ENCODE measurements around the gene IL21. TPM values are rescaled to one million over a fixed set of nuclear protein-coding genes. Genes with fewer than 3 reads are reported as not detected.

Gene IL21
- polyA plus RNA-seq, 1 of the 3 experiments (the other 2 are of a cell fraction): not detected

DNA sequence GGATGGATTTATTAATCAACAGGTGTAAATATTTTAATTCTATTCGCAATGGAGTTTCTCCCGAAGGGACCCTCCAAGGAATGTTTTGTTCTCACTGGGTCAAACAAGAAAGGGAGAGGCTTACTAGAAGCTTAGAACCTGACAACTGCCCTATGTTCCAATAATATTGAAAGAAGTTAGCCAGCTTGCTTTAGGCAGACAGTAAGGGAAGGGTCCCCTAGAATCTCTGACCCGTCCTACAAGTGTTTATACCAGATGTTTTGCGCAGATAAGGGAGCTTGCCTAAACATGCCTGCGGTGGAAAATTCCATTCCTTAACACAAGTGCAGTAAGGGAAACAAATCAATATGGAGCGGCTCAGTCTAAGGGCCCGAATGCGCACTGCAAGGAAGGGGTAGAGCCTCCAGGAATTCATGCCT lies 17.7 kb downstream of the IL21 start:
- POLR2A ChIA-PET: no interaction called here
- Histone ChIP-seq H3K4me1 (ENCODE audit: control insufficient read depth in 1 of 2, insufficient read depth in 2 of 2, low read depth in 1 of 2, low read length in 1 of 2) (no peaks in the 10 kb centered on the region; a peak in 1 of 4 replicates), H3K4me3 (ENCODE audit: low read depth in 2 of 2, low read length in 1 of 2) (no peak overlapping the region), H3K9me2 (no peaks in the 10 kb centered on the region), H4K20me1 (ENCODE audit: insufficient read depth) (no peaks in the 10 kb centered on the region), H2AFZ (ENCODE audit: low read depth) (peak overlapping the region; percentile 68), H3K79me2 (ENCODE audit: insufficient read depth) (no peaks in the 10 kb centered on the region), H3K4me2 (0 out of 2 replicates have a peak overlapping the region, but pooled peaks have one; percentile 24), H3K27ac (ENCODE audit: low read depth in 2 of 2, low read length in 1 of 2) (no peak overlapping the region), H3K27me3 (ENCODE audit: insufficient read depth) (no peaks in the 10 kb centered on the region), H3K36me3 (replicated peaks in 1 of 2; ENCODE audit: control insufficient read depth in 1 of 2, insufficient read depth in 2 of 2, low read length in 1 of 2) (no peaks in the 10 kb centered on the region), H3F3A (replicated peaks; ENCODE audit: insufficient read depth) (no peaks in the 10 kb centered on the region), H3K9ac (no peak overlapping the region), H3K9me3 (no peaks in the 10 kb centered on the region)
- TF ChIP-seq SIN3A (IDR thresholded peaks at IDR 0.05; ENCODE audit: borderline replicate concordance, low read depth, low read length): no peak
- no peak for TF ChIP-seq FOSL2 (IDR thresholded peaks at IDR 0.05; ENCODE audit: borderline replicate concordance, low read depth)
- TF ChIP-seq EZH2phosphoT487 (IDR thresholded peaks at IDR 0.05; ENCODE audit: borderline replicate concordance, low read depth): no peak
- DNase-seq: no peak
- CTCF ChIA-PET: interaction anchor here (0.6 to 2.7 kb wide), 19 partner anchors 8 to 327 kb away, joined by 3 to 12 read pairs (median 4); partner anchors contain the start of gene BBS12
- 54% methylated on average over 8 of the region's 8 CpGs for WGBS (ENCODE audit: low lambda C conversion rate)

DNA sequence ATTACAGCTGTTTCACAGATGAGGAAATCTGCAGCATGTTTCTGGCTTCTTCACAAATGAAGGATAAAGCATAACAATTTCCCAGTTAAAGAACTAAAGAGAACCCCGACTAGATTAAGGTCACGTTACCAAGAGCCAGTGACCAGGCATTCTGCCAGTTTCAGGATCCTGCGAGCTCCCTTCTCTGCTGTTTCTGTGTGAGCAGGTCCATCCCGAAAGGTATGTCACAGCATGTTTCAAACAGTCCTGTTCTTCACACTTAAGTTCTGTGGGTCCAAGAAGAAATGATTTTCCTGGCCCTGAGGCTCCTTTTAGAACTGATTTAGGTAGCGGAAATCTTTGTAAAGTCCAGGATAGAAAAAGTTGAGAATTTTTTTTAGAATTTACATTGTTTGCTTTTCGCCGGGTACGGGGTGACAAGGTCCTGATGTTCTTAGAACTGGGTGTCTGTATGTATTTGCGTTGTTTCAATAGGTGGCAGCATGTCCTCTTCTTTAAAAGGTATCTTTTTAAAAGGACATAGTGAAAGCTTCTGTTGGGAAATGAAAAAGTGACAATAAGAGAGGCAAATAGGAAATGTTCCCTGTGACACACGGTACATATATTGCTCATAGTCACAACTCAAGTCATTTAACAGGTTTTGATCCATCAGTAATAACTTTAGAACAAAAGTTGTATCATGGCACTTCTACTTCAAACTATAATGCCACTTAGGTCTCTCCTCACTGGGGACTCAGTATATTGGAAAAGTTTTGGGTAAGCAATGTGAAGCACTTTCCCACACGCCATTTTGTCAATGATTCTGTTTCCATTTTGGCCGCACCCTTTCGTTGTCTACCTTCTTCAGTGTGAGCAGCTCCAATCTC lies 18.4 kb downstream of the IL21 start:
- Histone ChIP-seq H3K4me2 (peak overlapping the region; percentile 24; the same call in 1 of the 2 replicates), H3F3A (replicated peaks; ENCODE audit: insufficient read depth) (no peaks in the 10 kb centered on the region), H3K9ac (no peak overlapping the region; the same call in 1 of the 2 replicates), H3K9me3 (no peaks in the 10 kb centered on the region), H3K36me3 (replicated peaks in 1 of 2; ENCODE audit: control insufficient read depth in 1 of 2, insufficient read depth in 2 of 2, low read length in 1 of 2) (no peaks in the 10 kb centered on the region), H2AFZ (ENCODE audit: low read depth) (peak overlapping the region; percentile 68), H3K79me2 (ENCODE audit: insufficient read depth) (no peaks in the 10 kb centered on the region), H3K27me3 (ENCODE audit: insufficient read depth) (no peaks in the 10 kb centered on the region), H4K20me1 (ENCODE audit: insufficient read depth) (no peaks in the 10 kb centered on the region), H3K27ac (ENCODE audit: low read depth in 2 of 2, low read length in 1 of 2) (no peak overlapping the region), H3K4me3 (ENCODE audit: low read depth in 2 of 2, low read length in 1 of 2) (peak overlapping the region; percentile 18 to 24; a peak in 2 of 4 replicates), H3K4me1 (ENCODE audit: control insufficient read depth in 1 of 2, insufficient read depth in 2 of 2, low read depth in 1 of 2, low read length in 1 of 2) (no peaks in the 10 kb centered on the region; a peak in 1 of 4 replicates), H3K9me2 (no peaks in the 10 kb centered on the region)
- 25% methylated on average over 13 of the region's 13 CpGs for WGBS (ENCODE audit: low lambda C conversion rate)
- ChIA-PET POLR2A (no interaction called here), CTCF (interaction anchor here (0.6 to 2.7 kb wide), 21 partner anchors 9 to 328 kb away, joined by 3 to 12 read pairs (median 4); partner anchors contain the start of gene BBS12)
- DNase-seq: peak; percentile 8
- TF ChIP-seq RXRA (IDR thresholded peaks at IDR 0.05; ENCODE audit: borderline replicate concordance, low read depth) (no peak), FOSL2 (IDR thresholded peaks at IDR 0.05; ENCODE audit: borderline replicate concordance, low read depth) (no peak), RAD21 (IDR thresholded peaks at IDR 0.05; ENCODE audit: low read length) (peak; percentile 69), MEF2A (IDR thresholded peaks at IDR 0.05; ENCODE audit: borderline replicate concordance, low read depth) (no peak), SIN3A (IDR thresholded peaks at IDR 0.05; ENCODE audit: borderline replicate concordance, low read depth, low read length) (no peak), EP300 (IDR thresholded peaks at IDR 0.05; ENCODE audit: borderline replicate concordance in 1 of 2, low read depth in 1 of 2, low read length in 1 of 2) (no peak), TAF1 (IDR thresholded peaks at IDR 0.05; ENCODE audit: borderline replicate concordance, low read depth, low read length) (no peak), FOXM1 (IDR thresholded peaks at IDR 0.05; ENCODE audit: low read depth) (no peak), FOXJ3 (CRISPR knock-in tag; IDR thresholded peaks at IDR 0.05) (no peak), RCOR1 (IDR thresholded peaks at IDR 0.05; ENCODE audit: low read length) (no peak), GABPA (IDR thresholded peaks at IDR 0.05; ENCODE audit: low read depth) (no peak), POLR2AphosphoS5 (IDR thresholded peaks at IDR 0.05; ENCODE audit: low read depth, low read length) (no peak), YY1 (IDR thresholded peaks at IDR 0.05; ENCODE audit: low read depth) (peak; percentile 18; the same call in 1 of the 2 replicates), GATA2 (CRISPR knock-in tag; IDR thresholded peaks at IDR 0.05) (no peak), RFX5 (IDR thresholded peaks at IDR 0.05; ENCODE audit: low read length) (no peak), EZH2phosphoT487 (IDR thresholded peaks at IDR 0.05; ENCODE audit: borderline replicate concordance, low read depth) (no peak)
- TF ChIP-seq, protein P1, sequence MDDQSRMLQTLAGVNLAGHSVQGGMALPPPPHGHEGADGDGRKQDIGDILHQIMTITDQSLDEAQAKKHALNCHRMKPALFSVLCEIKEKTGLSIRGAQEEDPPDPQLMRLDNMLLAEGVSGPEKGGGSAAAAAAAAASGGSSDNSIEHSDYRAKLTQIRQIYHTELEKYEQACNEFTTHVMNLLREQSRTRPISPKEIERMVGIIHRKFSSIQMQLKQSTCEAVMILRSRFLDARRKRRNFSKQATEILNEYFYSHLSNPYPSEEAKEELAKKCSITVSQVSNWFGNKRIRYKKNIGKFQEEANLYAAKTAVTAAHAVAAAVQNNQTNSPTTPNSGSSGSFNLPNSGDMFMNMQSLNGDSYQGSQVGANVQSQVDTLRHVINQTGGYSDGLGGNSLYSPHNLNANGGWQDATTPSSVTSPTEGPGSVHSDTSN (IDR thresholded peaks at IDR 0.05): no peak
- TF ChIP-seq, protein P2, sequence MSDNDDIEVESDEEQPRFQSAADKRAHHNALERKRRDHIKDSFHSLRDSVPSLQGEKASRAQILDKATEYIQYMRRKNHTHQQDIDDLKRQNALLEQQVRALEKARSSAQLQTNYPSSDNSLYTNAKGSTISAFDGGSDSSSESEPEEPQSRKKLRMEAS (IDR thresholded peaks at IDR 0.05; ENCODE audit: low read depth): no peak
- TF ChIP-seq, protein P3, sequence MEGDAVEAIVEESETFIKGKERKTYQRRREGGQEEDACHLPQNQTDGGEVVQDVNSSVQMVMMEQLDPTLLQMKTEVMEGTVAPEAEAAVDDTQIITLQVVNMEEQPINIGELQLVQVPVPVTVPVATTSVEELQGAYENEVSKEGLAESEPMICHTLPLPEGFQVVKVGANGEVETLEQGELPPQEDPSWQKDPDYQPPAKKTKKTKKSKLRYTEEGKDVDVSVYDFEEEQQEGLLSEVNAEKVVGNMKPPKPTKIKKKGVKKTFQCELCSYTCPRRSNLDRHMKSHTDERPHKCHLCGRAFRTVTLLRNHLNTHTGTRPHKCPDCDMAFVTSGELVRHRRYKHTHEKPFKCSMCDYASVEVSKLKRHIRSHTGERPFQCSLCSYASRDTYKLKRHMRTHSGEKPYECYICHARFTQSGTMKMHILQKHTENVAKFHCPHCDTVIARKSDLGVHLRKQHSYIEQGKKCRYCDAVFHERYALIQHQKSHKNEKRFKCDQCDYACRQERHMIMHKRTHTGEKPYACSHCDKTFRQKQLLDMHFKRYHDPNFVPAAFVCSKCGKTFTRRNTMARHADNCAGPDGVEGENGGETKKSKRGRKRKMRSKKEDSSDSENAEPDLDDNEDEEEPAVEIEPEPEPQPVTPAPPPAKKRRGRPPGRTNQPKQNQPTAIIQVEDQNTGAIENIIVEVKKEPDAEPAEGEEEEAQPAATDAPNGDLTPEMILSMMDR (IDR thresholded peaks at IDR 0.05): peak; percentile 68
